Neural progenitor cell (in vitro differentiated cells): ENCODE data around the gene FLACC1. TPM values are rescaled to one million over a fixed set of nuclear protein-coding genes. Genes with fewer than 3 reads are reported as not detected.

ENCODE experiments used
- DNase-seq: peaks from one replicate; pipeline ENCODE4 v3.0.0-alpha.2; 2016; ENCODE audit warnings: low spot score
- H2AFZ ChIP-seq: fragments of 200-600 bp; sonication (generic); replicated peaks from 2 replicates; pipeline ENCODE4 v1.6.1; 2016; ENCODE audit warnings: antibody characterized with exemption
- H3F3A ChIP-seq: fragments of 200-600 bp; sonication (generic); 2 replicates; pipeline ENCODE4 v1.6.1; 2016; ENCODE audit warnings: antibody characterized with exemption, low read depth
- H3K27ac ChIP-seq: fragments of 200-600 bp; sonication (generic); 2 replicates; pipeline ENCODE4 v1.5.1; 2016; ENCODE audit warnings: mild to moderate bottlenecking
- H3K27me3 ChIP-seq: fragments of 200-600 bp; sonication (generic); 2 replicates; pipeline ENCODE4 v1.6.1; 2016; ENCODE audit warnings: mild to moderate bottlenecking, moderate library complexity
- H3K36me3 ChIP-seq: fragments of 200-600 bp; sonication (generic); 2 replicates; pipeline ENCODE4 v1.5.1; 2016
- H3K4me1 ChIP-seq: fragments of 200-600 bp; sonication (generic); 2 replicates; pipeline ENCODE4 v1.6.1; 2016; ENCODE audit warnings: mixed run types
- H3K4me2 ChIP-seq: fragments of 200-600 bp; sonication (generic); 2 replicates; pipeline ENCODE4 v1.6.1; 2016
- H3K4me3 ChIP-seq: fragments of 200-600 bp; sonication (generic); 2 replicates; pipeline ENCODE4 v1.5.1; 2016
- H3K79me2 ChIP-seq: fragments of 200-600 bp; sonication (generic); 2 replicates; pipeline ENCODE4 v1.6.1; 2016; ENCODE audit warnings: low read depth
- H3K9ac ChIP-seq: fragments of 200-600 bp; sonication (generic); 2 replicates; pipeline ENCODE4 v1.6.1; 2016
- H3K9me3 ChIP-seq: fragments of 200-600 bp; sonication (generic); 2 replicates; pipeline ENCODE4 v1.5.1; 2016; ENCODE audit warnings: low read depth
- H4K20me1 ChIP-seq: fragments of 200-600 bp; sonication (generic); 2 replicates; pipeline ENCODE4 v1.6.1; 2016; ENCODE audit warnings: low read depth
- H3K27ac Mint-ChIP-seq: 3 replicates; pipeline ENCODE4 v1.8.0; 2021; ENCODE audit warnings: mixed read lengths
- H3K27me3 Mint-ChIP-seq: 2 replicates; pipeline ENCODE4 v1.8.0; 2022; ENCODE audit warnings: low read depth, mild to moderate bottlenecking, inconsistent platforms, moderate library complexity, mixed read lengths; ENCODE audit not compliant: insufficient read depth
- H3K36me3 Mint-ChIP-seq: 3 replicates; pipeline ENCODE4 v1.8.0; 2021; ENCODE audit warnings: mixed read lengths
- H3K4me1 Mint-ChIP-seq: 3 replicates; pipeline ENCODE4 v1.8.0; 2021; ENCODE audit warnings: mixed read lengths
- H3K4me3 Mint-ChIP-seq: 3 replicates; pipeline ENCODE4 v1.8.0; 2021; ENCODE audit warnings: mild to moderate bottlenecking, moderate library complexity, mixed read lengths
- H3K9me3 Mint-ChIP-seq: 3 replicates; pipeline ENCODE4 v1.8.0; 2020; ENCODE audit warnings: mixed read lengths
- CTCF ChIP-seq: fragments of 200-600 bp; sonication (generic); IDR thresholded peaks from 2 replicates; pipeline ENCODE4 v1.5.1; 2017; ENCODE audit warnings: antibody characterized with exemption, mild to moderate bottlenecking
- EZH2 ChIP-seq: fragments of 200-600 bp; sonication (generic); IDR thresholded peaks from 2 replicates; pipeline ENCODE4 v1.6.1; 2017; ENCODE audit warnings: antibody characterized with exemption, mild to moderate bottlenecking, moderate library complexity
- EZH2phosphoT487 ChIP-seq: fragments of 200-600 bp; sonication (generic); IDR thresholded peaks from 2 replicates; pipeline ENCODE4 v1.6.1; 2017; ENCODE audit warnings: antibody characterized with exemption
- total RNA-seq: library from RNA; depleted of rRNA; stranded (reverse); fragments of >200 nt; gene quantifications from 2 replicates; pipeline ENCODE4 v1.2.3, GENCODE V29; 2015; ENCODE audit warnings: low replicate concordance

Gene FLACC1
- total RNA-seq, 1 donor from 2014 or later: not detected

- Histone ChIP-seq H3K36me3 (no peaks in the 10 kb centered on the region), H3K79me2 (no peaks in the 10 kb centered on the region), H3K4me2 (no peak overlapping the region), H4K20me1 (no peaks in the 10 kb centered on the region), H3K4me1 (no peaks in the 10 kb centered on the region), H3F3A (no peaks in the 10 kb centered on the region), H3K27me3 (no peaks in the 10 kb centered on the region), H3K9me3 (no peaks in the 10 kb centered on the region), H3K4me3 (no peak overlapping the region), H3K27ac (no peak overlapping the region), H3K9ac (no peak overlapping the region), H2AFZ (no peak overlapping the region)
- Mint-ChIP-seq H3K27me3 (no peaks in the 10 kb centered on the region), H3K27ac (no peak overlapping the region), H3K4me1 (no peaks in the 10 kb centered on the region), H3K9me3 (peaks cover 20% of the 10 kb centered on the region), H3K4me3 (no peak overlapping the region), H3K36me3 (no peaks in the 10 kb centered on the region)
- TF ChIP-seq EZH2phosphoT487 (no peak), EZH2 (no peak), CTCF (no peak)
- no peak for DNase-seq
These were observed 36.4 kb downstream of the FLACC1 start for GRCh38 chr2:201320701-201321100.

DNA sequence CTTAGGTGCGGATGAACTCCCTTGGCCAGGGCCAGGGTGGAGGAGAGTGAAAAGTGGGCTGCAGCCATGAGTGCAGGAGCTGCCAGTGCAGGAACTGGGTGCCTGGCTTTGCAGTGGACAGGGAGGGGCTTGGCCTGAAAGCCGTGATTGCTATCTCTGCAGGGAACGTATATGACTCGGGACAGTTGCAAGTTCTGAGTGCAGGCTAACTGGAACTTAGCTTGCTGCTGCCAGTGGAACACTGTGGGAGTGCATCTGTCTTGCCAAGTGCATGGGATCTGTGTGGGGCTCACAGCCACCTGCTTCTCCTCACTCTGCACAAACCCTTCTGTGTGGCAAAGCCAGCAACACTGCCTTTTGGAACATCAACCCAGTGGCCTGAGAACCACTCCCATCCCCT is 36.9 kb downstream of the FLACC1 start:
- Histone ChIP-seq H2AFZ (no peak overlapping the region), H3K9me3 (no peaks in the 10 kb centered on the region), H3K4me1 (no peaks in the 10 kb centered on the region), H3K4me2 (no peak overlapping the region), H3F3A (no peaks in the 10 kb centered on the region), H3K79me2 (no peaks in the 10 kb centered on the region), H3K27me3 (no peaks in the 10 kb centered on the region), H3K36me3 (no peaks in the 10 kb centered on the region), H3K27ac (no peak overlapping the region), H3K4me3 (no peak overlapping the region), H3K9ac (no peak overlapping the region), H4K20me1 (no peaks in the 10 kb centered on the region)
- H3K4me1 Mint-ChIP-seq: no peaks in the 10 kb centered on the region
- peaks cover 20% of the 10 kb centered on the region for H3K9me3 Mint-ChIP-seq
- H3K4me3 Mint-ChIP-seq: no peak overlapping the region
- no peak for DNase-seq
- H3K36me3 Mint-ChIP-seq: no peaks in the 10 kb centered on the region
- no peak for TF ChIP-seq CTCF
- TF ChIP-seq EZH2phosphoT487: no peak
- TF ChIP-seq EZH2: no peak
- no peak overlapping the region for H3K27ac Mint-ChIP-seq
- H3K27me3 Mint-ChIP-seq: no peaks in the 10 kb centered on the region

DNA sequence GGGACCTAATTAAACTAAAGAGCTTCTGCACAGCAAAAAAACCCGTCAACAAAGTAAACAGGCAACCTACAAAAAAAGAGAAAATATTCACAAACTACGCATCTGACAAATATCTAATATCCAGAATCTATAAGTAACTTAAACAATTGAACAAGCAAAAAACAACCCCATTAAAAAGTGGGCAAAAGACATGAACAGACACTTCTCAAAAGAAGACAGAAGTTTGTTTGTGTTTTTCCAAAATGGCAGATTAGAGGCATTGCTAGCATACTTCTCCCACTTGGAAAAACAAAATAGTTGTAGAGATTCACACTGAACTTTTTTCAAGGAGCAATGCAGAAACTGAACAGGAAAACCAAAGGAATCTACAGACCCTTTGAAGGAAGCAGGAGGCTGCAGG is 37.6 kb downstream of the FLACC1 start:
- no peaks in the 10 kb centered on the region for H4K20me1 ChIP-seq

More for the DNA sequence above, 37.6 kb downstream of the FLACC1 start:
- H3K4me1 Mint-ChIP-seq: no peaks in the 10 kb centered on the region
- H3K9me3 ChIP-seq: no peaks in the 10 kb centered on the region
- H3K36me3 Mint-ChIP-seq: no peaks in the 10 kb centered on the region
- DNase-seq: no peak
- H2AFZ ChIP-seq: no peak overlapping the region
- no peaks in the 10 kb centered on the region for H3K79me2 ChIP-seq
- H3K27me3 Mint-ChIP-seq: no peaks in the 10 kb centered on the region
- TF ChIP-seq EZH2 (no peak), CTCF (no peak)
- no peak overlapping the region for H3K9ac ChIP-seq
- H3K27ac ChIP-seq: no peak overlapping the region
- no peak overlapping the region for H3K4me3 Mint-ChIP-seq
- no peaks in the 10 kb centered on the region for H3K27me3 ChIP-seq
- no peaks in the 10 kb centered on the region for H3K4me1 ChIP-seq
- no peak overlapping the region for H3K4me3 ChIP-seq
- H3K36me3 ChIP-seq: no peaks in the 10 kb centered on the region
- H3K27ac Mint-ChIP-seq: no peak overlapping the region
- H3K9me3 Mint-ChIP-seq: peaks cover 17% of the 10 kb centered on the region
- H3K4me2 ChIP-seq: no peak overlapping the region
- H3F3A ChIP-seq: no peaks in the 10 kb centered on the region
